SK-N-MC (cell line): ENCODE measurements around the gene MDM1.

ENCODE experiments used
- EZH2 ChIP-seq: fragments of 200-600 bp; sonication (generic); IDR thresholded peaks from one replicate; pipeline ENCODE4 v1.6.1; 2017; ENCODE audit warnings: antibody characterized with exemption
- POLR2AphosphoS5 ChIP-seq: IDR thresholded peaks from 2 replicates; pipeline ENCODE4 v1.6.1; 2012; ENCODE audit warnings: mild to moderate bottlenecking, low read depth, low read length, borderline replicate concordance

- no peak for TF ChIP-seq POLR2AphosphoS5
- no peak for TF ChIP-seq EZH2
Observed at GRCh38 chr12:68359674-68360073, 27.5 kb upstream of the MDM1 start.
